Measurements from ENCODE around the gene DSCAML1.

DNA sequence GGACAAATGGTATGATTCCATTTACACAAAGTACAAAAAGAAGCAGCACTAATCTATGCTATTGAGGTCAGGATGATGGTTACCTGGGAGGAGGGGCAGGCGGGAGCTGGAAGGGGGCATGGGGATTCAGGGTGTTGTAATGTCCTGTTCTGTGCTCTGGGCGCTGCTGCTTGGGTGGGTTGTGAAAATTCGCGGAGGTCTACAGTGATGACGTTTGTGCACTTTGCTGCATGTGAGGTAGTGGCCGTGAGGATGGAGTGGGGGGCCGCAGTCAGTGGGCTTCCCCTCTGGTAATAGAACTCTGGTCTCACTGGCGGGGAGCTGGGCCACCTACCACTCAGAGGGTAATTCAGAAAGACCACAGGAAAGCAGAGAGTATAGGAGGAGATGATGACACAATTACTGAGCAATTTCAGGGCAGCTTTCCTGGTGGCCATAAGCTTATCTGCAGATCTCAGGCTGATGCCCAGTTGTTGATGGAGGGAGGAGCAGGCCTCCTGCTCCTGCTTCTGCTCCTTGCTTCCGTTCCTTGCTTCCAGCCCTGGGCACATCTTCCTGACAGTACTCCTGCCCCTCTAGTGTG is 347.8 kb downstream of the DSCAML1 start:
- TF ChIP-seq, protein P1, sequence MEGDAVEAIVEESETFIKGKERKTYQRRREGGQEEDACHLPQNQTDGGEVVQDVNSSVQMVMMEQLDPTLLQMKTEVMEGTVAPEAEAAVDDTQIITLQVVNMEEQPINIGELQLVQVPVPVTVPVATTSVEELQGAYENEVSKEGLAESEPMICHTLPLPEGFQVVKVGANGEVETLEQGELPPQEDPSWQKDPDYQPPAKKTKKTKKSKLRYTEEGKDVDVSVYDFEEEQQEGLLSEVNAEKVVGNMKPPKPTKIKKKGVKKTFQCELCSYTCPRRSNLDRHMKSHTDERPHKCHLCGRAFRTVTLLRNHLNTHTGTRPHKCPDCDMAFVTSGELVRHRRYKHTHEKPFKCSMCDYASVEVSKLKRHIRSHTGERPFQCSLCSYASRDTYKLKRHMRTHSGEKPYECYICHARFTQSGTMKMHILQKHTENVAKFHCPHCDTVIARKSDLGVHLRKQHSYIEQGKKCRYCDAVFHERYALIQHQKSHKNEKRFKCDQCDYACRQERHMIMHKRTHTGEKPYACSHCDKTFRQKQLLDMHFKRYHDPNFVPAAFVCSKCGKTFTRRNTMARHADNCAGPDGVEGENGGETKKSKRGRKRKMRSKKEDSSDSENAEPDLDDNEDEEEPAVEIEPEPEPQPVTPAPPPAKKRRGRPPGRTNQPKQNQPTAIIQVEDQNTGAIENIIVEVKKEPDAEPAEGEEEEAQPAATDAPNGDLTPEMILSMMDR (conservative IDR thresholded peaks at IDR 0.05; ENCODE audit: low read length), result no peak
- no peak for TF ChIP-seq EZH2phosphoT487 (IDR thresholded peaks at IDR 0.05; ENCODE audit: borderline replicate concordance, low read depth, low read length)

Data from OCI-LY7 (cell line).